Forelimb muscle (tissue), 1 donor: Measurements from ENCODE around the gene DOCK3. TPM values are rescaled to one million over a fixed set of nuclear protein-coding genes. Genes with fewer than 3 reads are reported as not detected.
"Not testable (repeated sequence)": the region's sequence is repeated elsewhere in the genome, so short reads cannot be mapped to it uniquely, and the experiment has no call there.

Source experiments
- DNase-seq: peaks from one replicate; pipeline ENCODE4 v3.0.0-alpha.2; 2013; ENCODE audit warnings: low read depth
- polyA plus RNA-seq: library from polyadenylated mRNA; unstranded; fragments of 120-200 nt; gene quantifications from one replicate; pipeline ENCODE4 v1.2.1, GENCODE V29; 2013; ENCODE audit not compliant: insufficient read length

DOCK3 gene
- polyA plus RNA-seq, 1 donor, result 0.15 TPM

- DNase-seq, result not testable (repeated sequence)
Observed at GRCh38 chr3:51094838-51095237, 420.1 kb downstream of the DOCK3 start.

DNA sequence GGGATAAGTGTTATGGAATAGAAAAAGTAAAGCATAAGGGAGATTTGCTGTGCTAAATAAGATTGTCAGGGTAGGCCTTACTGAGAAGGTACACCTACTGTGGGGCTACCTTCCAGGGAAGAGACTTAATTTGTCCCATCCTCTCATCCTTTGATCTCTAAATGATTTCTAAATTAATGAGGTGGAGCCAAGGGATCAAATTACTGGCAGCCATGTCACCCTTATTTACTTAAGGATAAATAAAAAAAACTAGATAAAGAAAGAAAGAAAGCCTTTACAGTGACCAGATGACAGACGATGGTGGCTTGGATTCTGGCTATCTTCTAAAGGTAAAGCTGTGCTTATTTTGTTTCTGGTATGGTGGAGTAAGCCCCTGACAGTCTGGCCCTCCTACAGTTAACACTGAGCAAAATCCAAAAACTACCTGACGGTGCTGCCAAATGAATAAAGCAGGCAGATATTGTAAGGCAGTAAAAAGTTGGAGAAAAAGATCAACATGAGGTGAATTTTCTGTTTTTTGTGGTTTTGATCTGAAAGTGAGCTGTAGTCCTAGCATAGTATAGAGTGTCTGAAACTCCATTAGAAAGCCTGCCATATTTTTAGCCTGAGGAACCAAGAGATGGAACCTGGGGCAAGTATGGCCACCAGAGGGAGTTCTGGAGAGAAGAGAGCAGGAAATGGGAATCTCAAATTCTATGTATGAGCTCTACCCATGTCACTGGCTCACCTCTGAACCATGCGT, 425.2 kb downstream of the DOCK3 start:
- peak; percentile 4 for DNase-seq

GRCh38 chr3:51100536-51100851, 425.8 kb downstream of the DOCK3 start:
- no peak for DNase-seq

DNA sequence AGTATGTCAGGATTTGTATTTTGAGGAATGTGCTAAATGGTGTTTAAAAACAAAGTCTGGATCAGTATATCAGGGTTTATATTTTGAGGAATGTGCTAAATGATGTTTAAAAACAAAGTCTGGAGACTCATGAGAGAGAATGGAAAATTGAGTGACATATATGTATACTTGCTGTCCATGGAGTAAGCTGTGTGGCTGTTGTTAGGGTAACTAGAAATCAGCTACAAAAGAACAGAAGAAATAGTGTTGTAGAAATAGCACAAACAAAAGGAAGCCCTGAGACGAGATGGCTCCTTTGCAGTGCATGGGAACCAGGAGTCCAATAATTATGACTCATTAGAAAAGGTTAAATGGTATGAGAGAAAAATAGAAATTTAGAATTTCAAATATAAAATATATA, 427.7 kb downstream of the DOCK3 start:
- DNase-seq, result no peak

DNA sequence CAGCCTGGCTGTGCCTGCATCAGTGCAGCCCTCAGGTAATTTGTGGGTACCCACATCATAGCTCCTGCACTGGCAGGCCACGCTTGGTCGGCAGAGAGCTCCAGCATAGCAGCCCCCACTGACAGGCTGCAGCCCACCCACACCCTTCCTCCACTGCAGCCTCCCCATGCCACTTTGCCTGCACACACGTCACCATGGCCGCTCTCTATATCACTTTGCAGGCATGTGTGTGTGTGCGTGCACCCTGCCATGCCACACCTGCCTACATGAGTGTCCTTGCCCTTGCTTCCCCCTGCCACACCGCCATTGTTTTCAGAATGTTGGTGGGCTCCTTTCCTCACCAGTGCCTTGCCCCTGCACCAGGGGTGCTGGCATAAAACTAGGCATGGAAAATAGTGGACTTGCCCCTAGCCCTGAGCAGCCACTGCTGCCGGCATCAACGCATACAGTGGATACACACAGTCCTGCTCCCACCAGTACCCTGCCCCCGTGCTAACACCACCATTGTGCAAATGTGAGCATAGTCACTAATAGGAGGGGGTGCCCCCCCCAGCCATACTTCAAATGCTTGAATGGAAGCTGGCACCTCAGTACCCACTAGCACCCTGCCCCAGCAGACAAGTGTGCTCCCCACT, 431.6 kb downstream of the DOCK3 start:
- DNase-seq, result no peak

DNA sequence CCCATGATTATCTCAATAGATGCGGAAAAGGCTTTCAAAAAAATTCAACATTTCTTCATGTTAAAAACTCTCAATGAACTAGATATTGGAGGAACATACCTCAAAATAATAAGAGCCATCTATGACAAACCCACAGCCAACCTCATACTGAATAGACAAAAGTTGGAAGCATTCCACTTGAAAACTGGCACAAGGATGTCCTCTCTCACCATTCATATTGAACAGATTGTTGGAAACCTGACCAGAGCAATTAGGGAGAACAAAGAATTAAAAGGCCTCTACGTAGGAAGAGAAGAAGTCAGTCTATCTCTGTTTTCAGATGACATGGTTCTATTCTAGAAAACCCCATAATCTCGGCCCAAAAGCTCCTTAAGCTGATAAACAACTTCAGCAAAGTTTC, 435.9 kb downstream of the DOCK3 start:
- no peak for DNase-seq

DNA sequence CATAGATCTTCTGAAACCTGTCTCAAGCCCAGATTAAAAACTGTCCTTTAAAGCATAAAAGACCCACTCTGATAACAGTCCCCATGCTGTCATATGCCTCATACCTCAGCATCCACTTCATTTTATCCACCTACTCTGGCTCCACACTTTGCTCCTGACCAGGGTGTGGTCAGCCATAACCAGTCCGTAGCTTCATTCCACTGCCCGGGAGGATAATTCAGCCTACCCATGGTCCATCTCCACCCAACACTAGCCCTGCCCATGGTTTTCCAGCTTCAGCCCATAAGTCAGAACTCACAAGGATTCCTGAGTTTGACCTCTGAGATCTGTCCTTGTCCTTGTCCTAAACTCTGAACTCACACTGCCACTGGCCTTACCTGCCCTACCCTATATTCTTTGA, 448.2 kb downstream of the DOCK3 start:
- no peak for DNase-seq

DNA sequence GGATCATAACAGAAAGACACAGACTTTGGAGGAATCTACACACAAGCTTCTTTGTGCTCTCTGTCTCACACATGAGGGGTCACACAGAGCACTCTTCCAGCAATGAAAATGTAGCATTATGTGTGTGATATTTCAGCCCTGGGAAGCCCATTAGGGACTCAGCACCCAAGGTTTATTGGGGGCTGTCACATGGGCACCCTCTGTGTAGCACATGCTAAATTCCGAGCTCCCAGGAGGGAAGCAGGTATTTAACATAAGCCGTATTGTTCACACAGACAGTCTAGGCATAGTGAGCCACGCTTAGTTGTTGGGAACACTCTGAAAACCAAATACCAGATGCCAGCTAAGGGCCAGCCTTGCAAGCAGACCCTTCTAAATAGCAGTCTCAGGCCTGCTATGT, 448.8 kb downstream of the DOCK3 start:
- DNase-seq, result no peak

- not testable (repeated sequence) for DNase-seq
Observed at GRCh38 chr3:51131607-51132006, 456.9 kb downstream of the DOCK3 start.

- DNase-seq, result no peak
Observed at GRCh38 chr3:51137715-51138114, 463.0 kb downstream of the DOCK3 start.

DNA sequence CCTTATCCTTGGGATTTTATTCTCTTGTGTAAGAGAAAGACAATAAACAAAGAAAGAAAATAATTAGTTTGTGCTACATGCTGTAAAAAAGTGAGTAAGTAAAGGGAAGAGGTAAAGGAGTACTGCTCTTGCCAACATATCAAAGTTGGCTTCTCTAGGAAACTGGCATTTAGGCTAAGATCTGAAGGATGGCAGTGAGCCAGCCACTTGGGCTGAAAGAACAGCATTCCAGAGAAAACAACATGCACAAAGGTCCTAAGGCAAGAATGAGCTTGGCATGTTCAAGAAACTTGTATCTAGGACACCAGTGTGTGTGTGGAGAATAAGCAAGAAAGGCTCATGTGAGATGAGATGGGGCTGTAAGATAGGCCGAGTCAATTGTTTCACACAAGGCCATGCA, 464.9 kb downstream of the DOCK3 start:
- DNase-seq, result no peak

GRCh38 chr3:51141573-51141972, 466.8 kb downstream of the DOCK3 start:
- no peak for DNase-seq

DNA sequence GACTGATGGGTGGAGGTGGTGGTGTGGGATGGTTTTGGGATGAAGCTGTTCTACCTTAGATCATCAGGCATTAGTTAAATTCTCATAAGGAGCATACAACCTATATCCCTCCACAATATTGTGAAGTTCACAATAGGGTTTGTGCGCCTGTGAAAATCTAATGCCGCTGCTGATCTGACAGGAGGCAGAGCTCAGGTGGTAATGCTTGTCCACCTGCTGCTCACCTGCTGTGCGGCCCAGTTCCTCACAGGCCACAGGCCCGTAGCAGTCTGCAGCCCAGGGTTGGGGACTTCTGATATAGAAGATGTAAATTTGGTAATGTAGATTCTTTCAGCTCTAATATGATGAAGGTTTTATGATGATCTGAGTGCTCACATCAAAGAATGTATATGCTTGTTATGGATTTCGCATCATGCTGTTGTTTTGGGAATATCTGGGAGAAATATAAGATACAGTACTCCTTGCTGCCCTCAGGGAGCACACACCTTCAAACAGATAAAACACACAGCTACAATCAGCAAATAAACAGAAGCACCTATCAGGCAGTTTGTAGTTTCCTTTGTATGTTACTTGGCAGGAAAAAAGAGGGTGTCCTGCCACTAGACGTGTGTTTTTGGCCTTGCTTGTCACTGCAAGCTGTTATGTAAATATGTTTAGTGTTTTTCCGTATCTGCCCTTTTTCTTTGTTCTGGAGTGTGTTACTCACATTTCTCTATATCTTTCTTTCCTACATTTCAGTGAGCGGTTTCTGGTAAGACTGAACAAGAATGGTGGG, 471.3 kb downstream of the DOCK3 start:
- no peak for DNase-seq

GRCh38 chr3:51146781-51147180, 472.1 kb downstream of the DOCK3 start:
- no peak for DNase-seq

DNA sequence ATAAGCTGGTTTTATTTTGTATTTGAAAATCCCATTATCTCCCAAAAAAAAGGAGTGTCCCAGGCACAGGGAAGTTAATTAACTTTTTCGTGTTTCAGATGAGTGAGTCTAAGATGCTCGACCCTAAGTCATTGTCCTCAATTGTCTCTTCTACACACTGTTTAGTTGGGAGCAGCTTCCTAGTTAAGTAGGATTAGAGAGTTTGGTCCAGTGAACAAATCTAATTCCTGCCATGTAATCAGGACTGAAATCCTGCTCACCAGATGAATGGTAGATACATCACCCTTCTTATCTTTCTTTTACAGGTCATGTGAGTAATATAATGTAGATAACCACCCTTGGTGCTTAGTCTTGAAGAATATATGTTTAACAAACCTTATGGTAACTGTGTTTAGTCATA, 481.4 kb downstream of the DOCK3 start:
- DNase-seq, result no peak

- DNase-seq, result no peak
Observed at GRCh38 chr3:51163051-51163450, 488.3 kb downstream of the DOCK3 start.

GRCh38 chr3:51173518-51174271, 499.0 kb downstream of the DOCK3 start:
- no peak for DNase-seq

DNA sequence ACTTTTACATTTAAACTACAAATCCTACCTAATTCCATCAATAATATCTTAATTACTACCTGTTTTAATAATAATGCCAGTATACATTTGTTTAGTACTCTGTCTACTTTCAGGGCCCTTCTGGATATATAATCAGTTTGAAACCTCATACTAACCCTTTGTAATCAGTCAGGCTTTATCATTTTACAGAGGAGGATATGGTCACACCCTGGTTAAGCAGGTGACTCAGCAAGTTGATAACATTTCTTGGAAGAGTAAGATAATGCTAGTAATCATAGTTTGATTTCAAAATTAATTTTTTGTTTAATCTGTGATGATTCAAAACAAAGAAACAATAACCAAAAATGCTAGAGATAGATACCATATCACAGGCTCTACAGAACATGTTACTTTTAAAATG, 502.2 kb downstream of the DOCK3 start:
- DNase-seq, result no peak

- DNase-seq, result not testable (repeated sequence)
Observed at GRCh38 chr3:51186446-51186845, 511.7 kb downstream of the DOCK3 start.

- DNase-seq, result no peak
Observed at GRCh38 chr3:51190199-51190598, 515.5 kb downstream of the DOCK3 start.

GRCh38 chr3:51190827-51191226, 516.1 kb downstream of the DOCK3 start:
- no peak for DNase-seq

GRCh38 chr3:51191768-51192167, 517.0 kb downstream of the DOCK3 start:
- no peak for DNase-seq
